AG09309 (cell line): ENCODE results near the gene WT1.

Source experiments
- DNase-seq: peaks from one replicate; pipeline ENCODE4 v3.0.0-alpha.2; 2010; ENCODE audit warnings: low read depth
- H3K4me3 ChIP-seq: 2 replicates; pipeline ENCODE4 v1.5.1; 2011; ENCODE audit warnings: mild to moderate bottlenecking, low read depth, low read length, moderate library complexity; ENCODE audit not compliant: control insufficient read depth
- CTCF ChIP-seq: IDR thresholded peaks from 2 replicates; pipeline ENCODE4 v1.5.1; 2011; ENCODE audit warnings: mild to moderate bottlenecking, low read depth, low read length, inconsistent platforms; ENCODE audit not compliant: insufficient read depth, control insufficient read depth; ENCODE audit errors: missing control alignments

The WT1 gene

GRCh38 chr11:32439501-32440210, 4.3 kb upstream of the WT1 start:
- no peak overlapping the region for H3K4me3 ChIP-seq
- TF ChIP-seq CTCF = no peak
- no peak for DNase-seq

GRCh38 chr11:32438866-32439489, 3.6 kb upstream of the WT1 start:
- TF ChIP-seq CTCF = no peak
- no peak overlapping the region; the same call in 1 of the 2 replicates for H3K4me3 ChIP-seq
- no peak for DNase-seq

- no peak for DNase-seq
- no peak for TF ChIP-seq CTCF
- no peak overlapping the region for H3K4me3 ChIP-seq
Observed at GRCh38 chr11:32438346-32438865, 3.1 kb upstream of the WT1 start.

GRCh38 chr11:32437495-32438345, 2.4 kb upstream of the WT1 start:
- H3K4me3 ChIP-seq = no peak overlapping the region
- TF ChIP-seq CTCF = no peak
- DNase-seq = no peak

GRCh38 chr11:32436751-32437494, 1.6 kb upstream of the WT1 start:
- no peak for DNase-seq
- TF ChIP-seq CTCF = no peak
- H3K4me3 ChIP-seq = no peak overlapping the region
